SK-N-DZ (cell line): ENCODE measurements around the gene NGLY1. TPM values are rescaled to one million over a fixed set of nuclear protein-coding genes. Genes with fewer than 3 reads are reported as not detected.

Source experiments
- DNase-seq: peaks from one replicate; pipeline ENCODE4 v3.0.0-alpha.2; 2015; ENCODE audit warnings: low spot score
- polyA plus RNA-seq, 2 experiments: library from polyadenylated mRNA; depleted of rRNA; stranded (reverse); fragments of >200 nt; gene quantifications; 2 replicates each; pipeline ENCODE4 v1.2.3, GENCODE V29; 2014

The NGLY1 gene, protein sequence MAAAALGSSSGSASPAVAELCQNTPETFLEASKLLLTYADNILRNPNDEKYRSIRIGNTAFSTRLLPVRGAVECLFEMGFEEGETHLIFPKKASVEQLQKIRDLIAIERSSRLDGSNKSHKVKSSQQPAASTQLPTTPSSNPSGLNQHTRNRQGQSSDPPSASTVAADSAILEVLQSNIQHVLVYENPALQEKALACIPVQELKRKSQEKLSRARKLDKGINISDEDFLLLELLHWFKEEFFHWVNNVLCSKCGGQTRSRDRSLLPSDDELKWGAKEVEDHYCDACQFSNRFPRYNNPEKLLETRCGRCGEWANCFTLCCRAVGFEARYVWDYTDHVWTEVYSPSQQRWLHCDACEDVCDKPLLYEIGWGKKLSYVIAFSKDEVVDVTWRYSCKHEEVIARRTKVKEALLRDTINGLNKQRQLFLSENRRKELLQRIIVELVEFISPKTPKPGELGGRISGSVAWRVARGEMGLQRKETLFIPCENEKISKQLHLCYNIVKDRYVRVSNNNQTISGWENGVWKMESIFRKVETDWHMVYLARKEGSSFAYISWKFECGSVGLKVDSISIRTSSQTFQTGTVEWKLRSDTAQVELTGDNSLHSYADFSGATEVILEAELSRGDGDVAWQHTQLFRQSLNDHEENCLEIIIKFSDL
- 28.0 and 28.7 TPM in 2 replicates for polyA plus RNA-seq (2014; cell fraction: cytosol; rRNA removed)
- polyA plus RNA-seq (2014; cell fraction: nucleus; rRNA removed): 43.1 and 51.9 TPM in 2 replicates

DNA sequence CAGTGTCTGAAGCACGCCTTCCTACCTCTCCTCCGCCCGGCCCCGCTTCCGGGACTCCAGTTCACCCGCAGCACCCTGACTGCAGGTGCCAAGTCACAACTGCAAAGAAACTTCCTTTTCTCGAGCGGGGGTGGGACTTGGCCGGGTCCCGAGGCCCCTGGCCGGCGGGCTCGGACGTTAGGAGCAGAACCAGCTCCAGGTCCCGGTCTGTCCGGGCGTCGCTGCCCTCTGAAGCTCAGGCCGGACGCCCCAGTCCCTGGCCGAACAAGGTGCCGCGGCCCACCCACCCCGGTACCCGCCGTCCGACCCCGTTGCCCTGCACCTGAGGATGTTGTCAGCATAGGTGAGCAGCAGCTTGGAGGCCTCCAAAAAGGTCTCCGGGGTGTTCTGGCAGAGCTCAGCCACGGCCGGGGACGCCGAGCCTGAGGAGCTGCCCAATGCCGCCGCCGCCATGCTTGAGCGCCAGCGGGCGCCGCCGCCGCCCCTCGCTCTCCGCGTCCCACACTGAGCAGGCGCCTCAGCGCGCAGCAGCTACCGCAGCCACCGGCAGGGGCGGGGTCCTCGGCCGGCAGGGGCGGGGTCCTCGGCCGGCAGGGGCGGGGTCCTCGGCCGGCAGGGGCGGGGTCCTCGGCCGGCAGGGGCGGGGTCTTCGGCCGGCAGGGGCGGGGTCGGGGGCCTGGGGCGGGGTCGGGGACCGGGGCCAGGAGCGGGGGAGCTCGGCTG is at the start of gene NGLY1:
Gene NGLY1 (minus strand): TSS at position 506 of the 723 bp plus-strand sequence. CDS start 53 bp downstream, at position 453.
- peak; percentile 81 for DNase-seq

DNA sequence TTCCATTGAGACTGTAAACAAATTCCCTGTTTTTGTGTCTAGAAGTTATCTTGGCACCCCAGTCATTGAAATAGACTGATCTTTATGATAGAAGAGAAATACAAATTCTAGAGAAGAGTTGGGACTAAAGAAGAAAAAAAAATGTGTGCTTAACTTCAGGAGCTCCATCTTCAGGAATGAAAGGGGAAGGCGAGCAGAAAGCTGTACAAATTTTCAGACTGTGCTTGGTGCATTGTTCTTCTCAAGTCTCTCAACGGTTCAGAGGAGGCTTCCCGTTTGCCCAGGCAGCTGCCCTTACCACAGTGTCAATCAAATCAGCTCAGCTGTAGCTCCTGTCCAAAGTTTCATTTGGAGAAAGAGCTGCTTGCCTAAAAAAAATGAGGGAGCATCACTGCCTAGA is 48.3 kb upstream of the NGLY1 start:
- DNase-seq: peak; percentile 63

DNA sequence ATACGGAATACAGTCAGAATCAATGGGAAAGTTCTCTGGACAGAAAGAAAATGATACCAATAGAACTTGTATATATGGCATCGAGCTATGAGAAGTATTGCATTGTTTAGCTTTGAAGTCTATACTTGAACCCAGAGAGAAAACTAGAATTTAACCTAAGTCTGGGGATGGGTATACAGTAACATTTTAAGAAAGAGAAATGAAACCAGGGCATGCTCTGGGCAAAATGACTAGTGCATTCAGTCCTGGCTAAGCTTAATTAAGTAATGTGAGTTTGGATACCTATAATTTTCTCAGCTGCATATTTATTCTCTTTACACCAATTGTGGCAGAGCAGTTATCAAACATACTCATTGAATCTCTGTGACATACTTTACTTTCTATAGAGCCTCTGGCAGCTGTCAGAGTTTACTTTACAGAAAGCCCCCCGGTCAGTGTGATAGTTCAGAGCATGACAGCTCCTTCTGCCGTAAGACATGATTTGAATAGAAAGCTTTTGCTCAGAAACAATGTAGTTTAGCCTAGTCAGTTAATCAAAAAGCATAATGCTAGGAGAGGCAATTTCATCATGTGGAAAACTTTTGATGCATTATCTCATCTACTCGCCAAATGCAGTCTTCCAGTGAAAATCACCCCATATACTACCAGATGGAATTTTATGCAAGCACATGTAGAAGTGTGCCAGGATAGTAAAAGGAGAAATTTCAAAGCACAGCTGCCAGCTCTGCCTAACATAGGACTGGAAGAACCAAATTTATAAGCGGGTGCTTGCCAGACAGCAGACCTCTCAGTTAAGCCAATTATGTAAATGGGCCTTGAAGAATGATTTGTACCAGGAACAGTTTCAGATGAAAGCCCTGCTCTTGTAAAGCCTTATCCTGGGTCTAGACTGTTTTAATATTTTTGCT is 47.4 kb upstream of the NGLY1 start:
- DNase-seq: peak; percentile 70

- no peak for DNase-seq
These were observed 43.3 kb upstream of the NGLY1 start for GRCh38 chr3:25826510-25826909.

- no peak for DNase-seq
These were observed 40.1 kb upstream of the NGLY1 start for GRCh38 chr3:25823314-25823713.

DNA sequence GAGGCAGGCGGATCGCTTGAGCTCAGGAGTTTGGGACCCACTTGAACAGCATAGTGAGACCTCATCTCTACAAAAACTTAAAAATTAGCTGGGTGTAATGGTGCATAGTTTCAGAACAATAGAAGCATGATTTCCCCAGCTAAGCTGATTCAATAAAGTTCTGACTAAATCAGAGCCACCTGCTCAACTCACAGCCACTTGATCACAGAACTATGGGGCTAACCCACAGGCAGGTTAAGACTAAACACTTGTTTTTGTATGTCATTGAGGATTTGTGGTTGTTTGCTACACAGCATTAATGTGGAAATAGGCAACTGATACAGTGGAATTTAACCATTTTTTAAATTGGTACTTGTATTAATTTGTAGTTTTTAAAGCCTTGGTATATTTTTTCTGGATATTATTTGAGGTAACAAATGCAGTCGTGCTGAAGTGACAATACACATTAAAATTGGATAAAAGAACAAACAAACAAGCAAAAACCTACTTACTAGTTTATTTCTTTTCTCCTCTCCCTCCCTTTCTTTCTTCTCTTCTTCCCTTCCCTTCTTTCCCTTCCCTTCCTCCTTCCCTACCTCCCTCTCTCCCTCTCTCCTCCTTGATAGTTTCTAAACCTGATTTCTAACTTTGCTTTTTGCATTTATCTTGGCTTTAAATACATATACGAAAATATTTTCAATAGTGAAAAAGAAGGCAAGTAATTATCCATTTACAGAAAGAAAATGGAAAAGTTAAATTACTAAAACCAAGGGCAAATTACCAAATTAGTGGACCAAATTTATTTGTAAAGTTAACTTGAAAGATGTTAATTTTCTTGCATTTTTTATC is 38.7 kb upstream of the NGLY1 start:
- DNase-seq: no peak

DNA sequence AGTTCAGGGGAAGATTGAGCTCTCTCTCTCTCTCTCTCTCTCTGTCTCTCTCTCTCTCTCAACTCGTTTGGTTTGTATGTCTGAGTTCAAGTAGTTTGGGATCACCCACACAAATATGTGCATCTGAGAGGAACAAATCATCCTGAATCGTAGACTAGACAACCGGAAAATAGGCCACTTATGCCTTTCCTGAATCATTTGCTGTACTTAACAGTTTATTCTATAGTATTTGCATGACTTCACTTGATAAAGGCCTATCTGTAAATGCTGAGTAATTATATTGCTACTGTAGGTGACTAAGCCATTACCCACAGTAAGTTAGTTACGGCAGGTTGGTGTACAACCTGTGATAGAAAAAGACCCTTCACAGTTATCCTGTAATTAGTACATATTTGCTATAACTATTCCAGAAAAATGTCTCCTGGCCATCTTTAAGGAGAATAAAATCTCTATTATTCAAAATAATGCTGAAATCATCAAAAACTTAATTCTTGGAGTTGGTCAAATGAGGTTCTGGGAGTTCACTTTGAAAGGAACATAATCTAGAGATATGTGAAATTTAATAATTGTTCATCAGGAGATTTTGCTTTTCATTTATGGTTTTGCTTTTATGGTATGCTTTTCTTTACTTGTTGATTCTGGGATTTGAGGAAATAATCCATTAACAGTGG is 37.7 kb upstream of the NGLY1 start:
- DNase-seq: no peak

GRCh38 chr3:25820366-25820765 is 37.1 kb upstream of the NGLY1 start:
- no peak for DNase-seq

DNA sequence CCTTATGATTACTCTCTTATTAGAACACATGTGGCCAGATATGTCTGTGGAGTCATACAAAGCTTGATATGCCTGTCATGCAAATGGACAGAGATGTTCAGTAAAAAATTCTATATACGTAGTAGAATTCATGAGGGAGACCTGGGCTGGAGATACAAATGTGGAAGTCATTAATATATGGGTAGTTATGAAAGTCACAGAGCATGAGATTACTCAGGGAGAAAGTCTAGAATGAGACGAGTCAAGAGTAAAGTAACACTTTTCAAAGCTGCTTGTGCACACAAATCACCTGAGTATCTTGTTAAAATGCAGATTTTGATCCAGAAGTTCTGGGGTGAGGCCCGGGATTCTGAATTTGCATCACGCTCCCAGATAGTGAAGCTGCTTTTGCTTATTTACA is 35.1 kb upstream of the NGLY1 start:
- no peak for DNase-seq

- no peak for DNase-seq
These were observed 34.4 kb upstream of the NGLY1 start for GRCh38 chr3:25817638-25818037.

DNA sequence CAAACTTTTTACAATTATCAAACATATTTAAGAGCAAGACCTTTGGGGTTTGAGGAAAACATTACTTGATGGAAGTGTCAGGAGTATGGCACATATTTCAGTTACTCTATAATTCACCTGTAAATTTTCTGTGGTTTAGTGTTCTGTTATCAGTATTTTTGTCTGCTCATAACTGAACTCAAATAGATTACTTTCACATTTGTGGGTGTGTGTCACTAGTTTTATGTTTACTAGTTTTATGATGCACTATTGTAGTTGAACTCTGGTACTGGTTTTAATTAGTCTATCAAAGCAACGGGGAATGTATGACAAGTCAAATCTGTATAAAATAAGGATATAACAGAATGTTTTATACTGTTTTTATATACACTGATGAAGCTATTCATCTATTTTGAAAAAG is 33.9 kb upstream of the NGLY1 start:
- DNase-seq: no peak

GRCh38 chr3:25812644-25813043 is 29.4 kb upstream of the NGLY1 start:
- DNase-seq: no peak

GRCh38 chr3:25804676-25805075 is 21.4 kb upstream of the NGLY1 start:
- no peak for DNase-seq

GRCh38 chr3:25803833-25804232 is 20.6 kb upstream of the NGLY1 start:
- no peak for DNase-seq

DNA sequence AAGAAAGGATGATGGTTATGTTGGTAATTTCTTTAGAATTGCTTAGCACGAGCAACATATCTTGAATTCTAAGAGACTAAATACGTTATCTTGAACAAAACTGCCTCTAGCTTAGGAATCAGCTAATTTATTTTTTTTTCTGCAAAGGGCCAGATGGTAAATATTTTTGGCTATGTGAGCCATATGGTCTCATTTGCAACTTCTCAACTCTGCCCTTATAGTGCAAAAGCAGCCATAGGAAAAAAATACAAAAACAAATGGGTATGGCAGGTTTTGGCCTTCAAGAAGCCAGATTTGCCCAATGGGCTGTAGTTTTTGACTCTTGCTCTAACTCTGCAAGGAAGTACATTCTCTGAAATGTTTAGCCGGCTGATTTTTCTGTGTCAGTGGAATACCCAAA is 18.5 kb upstream of the NGLY1 start:
- no peak for DNase-seq

DNA sequence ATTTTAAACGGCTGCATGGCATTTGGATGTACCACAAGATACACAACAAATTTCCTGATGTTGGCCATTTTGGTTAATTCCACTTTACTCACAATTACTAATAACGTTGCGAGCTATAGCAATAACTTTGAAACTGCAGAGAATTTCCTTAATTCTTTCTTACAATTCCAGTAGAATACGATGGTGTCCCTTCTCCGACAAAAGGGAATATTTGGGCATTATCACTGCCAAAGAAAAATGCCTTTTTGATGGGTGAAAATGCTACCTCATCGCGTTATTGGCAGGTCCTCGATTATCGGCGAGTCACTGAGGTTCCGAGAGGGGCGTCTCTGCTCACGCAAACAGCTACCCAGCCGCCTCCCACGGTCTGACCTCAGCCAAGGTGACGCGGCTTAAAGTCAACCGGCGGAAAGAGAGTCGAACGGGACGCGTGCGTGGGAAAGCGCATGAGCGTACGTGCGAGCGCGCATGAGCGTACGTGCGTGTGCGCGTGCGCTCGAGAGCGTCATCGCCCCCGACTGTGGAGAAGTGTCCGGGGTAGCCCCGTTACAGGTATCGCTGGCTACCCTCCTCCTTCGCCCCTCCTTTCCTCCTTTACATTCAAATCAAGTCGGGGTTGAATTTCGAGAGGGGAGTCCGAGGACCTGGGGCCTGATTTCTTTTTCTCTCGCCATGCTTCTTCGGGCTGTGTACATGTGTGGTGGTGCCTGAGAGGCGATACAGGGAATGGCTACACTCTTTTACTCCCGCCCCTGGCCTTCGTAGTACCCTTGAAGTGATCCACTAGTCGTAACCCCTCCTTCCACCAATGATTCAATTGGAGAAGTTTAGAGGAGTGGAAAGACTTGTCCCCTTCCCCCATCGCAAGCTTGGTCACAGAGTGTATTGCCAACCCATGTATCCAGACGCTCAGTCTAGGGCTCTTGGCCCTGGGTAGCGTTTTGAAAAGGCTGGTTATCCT is 6.6 kb upstream of the NGLY1 start, which contains the start of gene OXSM:
Gene OXSM (plus strand): TSS at position 495 of the 961 bp plus-strand sequence. CDS start 931 bp downstream, outside the sequence.
- peak; percentile 93 for DNase-seq

DNA sequence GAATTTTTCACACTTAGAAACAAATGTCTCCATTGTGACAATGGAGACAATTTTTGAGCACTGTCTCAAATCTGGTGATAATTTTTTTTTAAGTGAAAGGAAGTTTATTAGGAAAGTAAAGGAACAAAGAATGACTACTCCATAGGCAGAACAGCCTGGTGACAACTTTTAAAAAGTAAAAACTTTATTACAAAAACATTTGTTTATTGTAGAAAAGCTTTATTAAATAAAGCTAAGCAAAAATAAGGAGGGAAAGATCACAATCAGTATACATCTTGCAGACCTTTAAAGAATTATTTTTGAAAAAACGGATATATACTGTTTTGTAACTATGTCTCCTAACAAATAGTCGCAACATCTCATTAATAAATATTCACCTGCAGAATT is 6.0 kb upstream of the NGLY1 start:
- no peak for DNase-seq

DNA sequence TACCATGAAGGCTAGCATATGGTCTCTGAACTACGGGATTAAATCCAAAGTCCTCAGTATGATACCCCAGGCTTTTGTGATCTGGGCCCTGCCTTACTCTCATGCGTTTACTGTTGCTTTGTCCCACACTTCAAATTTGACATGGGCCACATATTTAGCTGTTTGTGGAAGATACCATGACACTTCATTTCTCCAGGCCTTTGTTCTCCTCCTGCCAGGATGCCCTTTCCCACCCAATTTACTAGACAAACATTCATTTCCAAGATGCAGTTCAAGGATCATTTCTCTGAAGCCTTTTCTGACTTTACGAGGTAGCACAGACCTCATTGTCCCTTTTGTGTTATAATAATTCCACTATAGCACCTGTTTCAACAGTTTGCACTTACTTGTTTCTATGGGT is 4.4 kb upstream of the NGLY1 start:
- DNase-seq: no peak
